ENCODE results near the gene SLC7A10. TPM values are rescaled to one million over a fixed set of nuclear protein-coding genes. Genes with fewer than 3 reads are reported as not detected.

SLC7A10 gene
- total RNA-seq, 1 donor from 2014 or later = not detected

GRCh38 chr19:33261511-33262189, 36.0 kb upstream of the SLC7A10 start:
- H3K4me3 ChIP-seq (ENCODE audit: low read depth, low read length) = no peak overlapping the region
- no peak for DNase-seq (ENCODE audit: low read depth)
- TF ChIP-seq CTCF (conservative IDR thresholded peaks at IDR 0.05; ENCODE audit: low read depth, low read length) = no peak

GRCh38 chr19:33260628-33261418, 35.2 kb upstream of the SLC7A10 start:
- no peak for TF ChIP-seq CTCF (conservative IDR thresholded peaks at IDR 0.05; ENCODE audit: low read depth, low read length)
- DNase-seq (ENCODE audit: low read depth) = no peak

GRCh38 chr19:33259539-33259938, 33.9 kb upstream of the SLC7A10 start:
- H3K4me3 ChIP-seq (ENCODE audit: low read depth, low read length) = no peak overlapping the region
- no peak for TF ChIP-seq CTCF (conservative IDR thresholded peaks at IDR 0.05; ENCODE audit: low read depth, low read length)
- no peak for DNase-seq (ENCODE audit: low read depth)

More at GRCh38 chr19:33260628-33261418, 35.2 kb upstream of the SLC7A10 start:
- H3K4me3 ChIP-seq (ENCODE audit: low read depth, low read length) = no peak overlapping the region

GRCh38 chr19:33257828-33258227, 32.2 kb upstream of the SLC7A10 start:
- no peak for DNase-seq (ENCODE audit: low read depth)
- no peak for TF ChIP-seq CTCF (conservative IDR thresholded peaks at IDR 0.05; ENCODE audit: low read depth, low read length)
- H3K4me3 ChIP-seq (ENCODE audit: low read depth, low read length) = no peak overlapping the region

GRCh38 chr19:33256261-33256660, 30.6 kb upstream of the SLC7A10 start:
- TF ChIP-seq CTCF (conservative IDR thresholded peaks at IDR 0.05; ENCODE audit: low read depth, low read length) = no peak
- no peak for DNase-seq (ENCODE audit: low read depth)
- no peak overlapping the region for H3K4me3 ChIP-seq (ENCODE audit: low read depth, low read length)

- DNase-seq (ENCODE audit: low read depth) = no peak
- no peak overlapping the region for H3K4me3 ChIP-seq (ENCODE audit: low read depth, low read length)
Measured at GRCh38 chr19:33255781-33256180, 30.1 kb upstream of the SLC7A10 start.

More at GRCh38 chr19:33255781-33256180, 30.1 kb upstream of the SLC7A10 start:
- no peak for TF ChIP-seq CTCF (conservative IDR thresholded peaks at IDR 0.05; ENCODE audit: low read depth, low read length)

Data from epithelial cell of proximal tubule (primary cell).